ENCODE results near the gene PPID. TPM values are rescaled to one million over a fixed set of nuclear protein-coding genes. Genes with fewer than 3 reads are reported as not detected.
A peak's percentile ranks its signal among the peaks of the same experiment; 100 is the strongest.
"Not testable (repeated sequence)": the region's sequence is repeated elsewhere in the genome, so short reads cannot be mapped to it uniquely, and the experiment has no call there.

The PPID gene
- polyA plus RNA-seq, 4 donors = 28.4 to 91.3 (median 40.0) TPM

GRCh38 chr4:158726633-158727032, 3.4 kb upstream of the PPID start:
- no peaks in the 10 kb centered on the region for H3K9me3 ChIP-seq (ENCODE audit: control insufficient read depth in 2 of 2, insufficient read depth in 1 of 2, low read depth in 1 of 2, low read length in 1 of 2)
- H3K27ac ChIP-seq (ENCODE audit: low read depth in 1 of 3, low read length in 2 of 3) = no peak overlapping the region
- no peak for FAIRE-seq
- no peaks in the 10 kb centered on the region for H3K27me3 ChIP-seq (ENCODE audit: control insufficient read depth in 3 of 3, insufficient read depth in 3 of 3, low read length in 3 of 3)
- 80 to 93% (median 84%) methylated on average over 6 of the region's 6 CpGs for WGBS, 3 donors
- no peaks in the 10 kb centered on the region for H3K4me1 ChIP-seq (ENCODE audit: control insufficient read depth in 3 of 3, insufficient read depth in 2 of 3, low read depth in 1 of 3, low read length in 2 of 3)
- no peaks in the 10 kb centered on the region for H3K36me3 ChIP-seq (ENCODE audit: control insufficient read depth in 3 of 3, insufficient read depth in 2 of 3, low read depth in 1 of 3, low read length in 3 of 3)
- no peak for DNase-seq
- H3K4me3 ChIP-seq (ENCODE audit: low read depth in 1 of 3, low read length in 3 of 3) = no peak overlapping the region

- no peak for FAIRE-seq
- WGBS, 3 donors = 82 to 86% (median 83%) methylated on average over 4 of the region's 4 CpGs
Observed at GRCh38 chr4:158724637-158725036, 1.4 kb upstream of the PPID start.

GRCh38 chr4:158722291-158722916, 792 bp downstream of the PPID start:
- Histone ChIP-seq H3K9me3 (ENCODE audit: control insufficient read depth in 2 of 2, insufficient read depth in 1 of 2, low read depth in 1 of 2, low read length in 1 of 2) (no peaks in the 10 kb centered on the region), H3K36me3 (ENCODE audit: control insufficient read depth in 3 of 3, insufficient read depth in 2 of 3, low read depth in 1 of 3, low read length in 3 of 3) (peaks cover 8 to 15% (median 9%) of the 10 kb centered on the region in 3 donors), H3K4me3 (ENCODE audit: low read depth in 1 of 3, low read length in 3 of 3) (peak overlapping the region; percentile 69 to 80 (median 70)), H3K27me3 (ENCODE audit: control insufficient read depth in 3 of 3, insufficient read depth in 3 of 3, low read length in 3 of 3) (no peaks in the 10 kb centered on the region), H3K4me1 (ENCODE audit: control insufficient read depth in 3 of 3, insufficient read depth in 2 of 3, low read depth in 1 of 3, low read length in 2 of 3) (peaks cover 0 to 3% (median 0%) of the 10 kb centered on the region in 3 donors), H3K27ac (ENCODE audit: low read depth in 1 of 3, low read length in 2 of 3) (peak overlapping the region; percentile 71 to 94 (median 90))
- no peak for FAIRE-seq
- 2 to 8% (median 5%) methylated on average over 16 of the region's 16 CpGs for WGBS, 3 donors
- DNase-seq = peak; percentile 82 to 85

More at GRCh38 chr4:158724637-158725036, 1.4 kb upstream of the PPID start:
- peaks cover 2 to 4% (median 4%) of the 10 kb centered on the region in 3 donors for H3K36me3 ChIP-seq (ENCODE audit: control insufficient read depth in 3 of 3, insufficient read depth in 2 of 3, low read depth in 1 of 3, low read length in 3 of 3)
- no peak overlapping the region for H3K4me3 ChIP-seq (ENCODE audit: low read depth in 1 of 3, low read length in 3 of 3)
- no peaks in the 10 kb centered on the region for H3K27me3 ChIP-seq (ENCODE audit: control insufficient read depth in 3 of 3, insufficient read depth in 3 of 3, low read length in 3 of 3)
- no peaks in the 10 kb centered on the region for H3K9me3 ChIP-seq (ENCODE audit: control insufficient read depth in 2 of 2, insufficient read depth in 1 of 2, low read depth in 1 of 2, low read length in 1 of 2)
- H3K27ac ChIP-seq (ENCODE audit: low read depth in 1 of 3, low read length in 2 of 3) = no peak overlapping the region
- peaks cover 0 to 3% (median 0%) of the 10 kb centered on the region in 3 donors for H3K4me1 ChIP-seq (ENCODE audit: control insufficient read depth in 3 of 3, insufficient read depth in 2 of 3, low read depth in 1 of 3, low read length in 2 of 3)
- DNase-seq = no peak

- Histone ChIP-seq H3K27me3 (ENCODE audit: control insufficient read depth in 3 of 3, insufficient read depth in 3 of 3, low read length in 3 of 3) (no peaks in the 10 kb centered on the region), H3K27ac (ENCODE audit: low read depth in 1 of 3, low read length in 2 of 3) (peak overlapping the region in 1 of 3 donors; percentile 90), H3K4me3 (ENCODE audit: low read depth in 1 of 3, low read length in 3 of 3) (peak overlapping the region in 1 of 3 donors; percentile 80), H3K4me1 (ENCODE audit: control insufficient read depth in 3 of 3, insufficient read depth in 2 of 3, low read depth in 1 of 3, low read length in 2 of 3) (peaks cover 0 to 3% (median 0%) of the 10 kb centered on the region in 3 donors), H3K36me3 (ENCODE audit: control insufficient read depth in 3 of 3, insufficient read depth in 2 of 3, low read depth in 1 of 3, low read length in 3 of 3) (peaks cover 10 to 17% (median 13%) of the 10 kb centered on the region in 3 donors), H3K9me3 (ENCODE audit: control insufficient read depth in 2 of 2, insufficient read depth in 1 of 2, low read depth in 1 of 2, low read length in 1 of 2) (no peaks in the 10 kb centered on the region)
- DNase-seq (no peak), FAIRE-seq (peak; percentile 86)
- WGBS, 3 donors = 87 to 98% (median 93%) methylated on average over 1 of the region's 1 CpG
Observed at GRCh38 chr4:158721680-158722079, 1.5 kb downstream of the PPID start.

- WGBS, 3 donors = 37 to 76% (median 40%) methylated on average over 3 of the region's 3 CpGs
- no peak overlapping the region for H3K4me3 ChIP-seq (ENCODE audit: low read depth in 1 of 3, low read length in 3 of 3)
- H3K27ac ChIP-seq (ENCODE audit: low read depth in 1 of 3, low read length in 2 of 3) = no peak overlapping the region
- H3K36me3 ChIP-seq (ENCODE audit: control insufficient read depth in 3 of 3, insufficient read depth in 2 of 3, low read depth in 1 of 3, low read length in 3 of 3) = peaks cover 25% of the 10 kb centered on the region in 3 donors
- FAIRE-seq = no peak
- no peaks in the 10 kb centered on the region for H3K27me3 ChIP-seq (ENCODE audit: control insufficient read depth in 3 of 3, insufficient read depth in 3 of 3, low read length in 3 of 3)
- no peaks in the 10 kb centered on the region for H3K9me3 ChIP-seq (ENCODE audit: control insufficient read depth in 2 of 2, insufficient read depth in 1 of 2, low read depth in 1 of 2, low read length in 1 of 2)
- H3K4me1 ChIP-seq (ENCODE audit: control insufficient read depth in 3 of 3, insufficient read depth in 2 of 3, low read depth in 1 of 3, low read length in 2 of 3) = no peaks in the 10 kb centered on the region
- no peak for DNase-seq
Observed at GRCh38 chr4:158715802-158716201, 7.4 kb downstream of the PPID start.

GRCh38 chr4:158714937-158715336, 8.3 kb downstream of the PPID start:
- Histone ChIP-seq H3K9me3 (ENCODE audit: control insufficient read depth in 2 of 2, insufficient read depth in 1 of 2, low read depth in 1 of 2, low read length in 1 of 2) (no peaks in the 10 kb centered on the region), H3K27ac (ENCODE audit: low read depth in 1 of 3, low read length in 2 of 3) (no peak overlapping the region), H3K36me3 (ENCODE audit: control insufficient read depth in 3 of 3, insufficient read depth in 2 of 3, low read depth in 1 of 3, low read length in 3 of 3) (peaks cover 24 to 25% (median 25%) of the 10 kb centered on the region in 3 donors), H3K27me3 (ENCODE audit: control insufficient read depth in 3 of 3, insufficient read depth in 3 of 3, low read length in 3 of 3) (no peaks in the 10 kb centered on the region), H3K4me1 (ENCODE audit: control insufficient read depth in 3 of 3, insufficient read depth in 2 of 3, low read depth in 1 of 3, low read length in 2 of 3) (no peaks in the 10 kb centered on the region), H3K4me3 (ENCODE audit: low read depth in 1 of 3, low read length in 3 of 3) (no peak overlapping the region)
- DNase-seq = no peak
- FAIRE-seq = no peak
- WGBS, 3 donors = 85 to 95% (median 92%) methylated on average over 4 of the region's 4 CpGs

GRCh38 chr4:158712622-158713021, 10.6 kb downstream of the PPID start:
- not testable (repeated sequence) for H3K4me1 ChIP-seq (ENCODE audit: control insufficient read depth in 3 of 3, insufficient read depth in 2 of 3, low read depth in 1 of 3, low read length in 2 of 3); H3K27ac ChIP-seq (ENCODE audit: low read depth in 1 of 3, low read length in 2 of 3); DNase-seq; H3K9me3 ChIP-seq (ENCODE audit: control insufficient read depth in 2 of 2, insufficient read depth in 1 of 2, low read depth in 1 of 2, low read length in 1 of 2); H3K4me3 ChIP-seq (ENCODE audit: low read depth in 1 of 3, low read length in 3 of 3); FAIRE-seq; H3K27me3 ChIP-seq (ENCODE audit: control insufficient read depth in 3 of 3, insufficient read depth in 3 of 3, low read length in 3 of 3)
- WGBS, 3 donors = 94 to 97% (median 96%) methylated on average over 4 of the region's 4 CpGs
- H3K36me3 ChIP-seq (ENCODE audit: control insufficient read depth in 3 of 3, insufficient read depth in 2 of 3, low read depth in 1 of 3, low read length in 3 of 3) = peaks cover 17 to 23% (median 18%) of the 10 kb centered on the region in 3 donors

- Histone ChIP-seq H3K36me3 (ENCODE audit: control insufficient read depth in 3 of 3, insufficient read depth in 2 of 3, low read depth in 1 of 3, low read length in 3 of 3) (peaks cover 13 to 28% (median 16%) of the 10 kb centered on the region in 3 donors), H3K4me1 (ENCODE audit: control insufficient read depth in 3 of 3, insufficient read depth in 2 of 3, low read depth in 1 of 3, low read length in 2 of 3) (no peaks in the 10 kb centered on the region), H3K27ac (ENCODE audit: low read depth in 1 of 3, low read length in 2 of 3) (no peak overlapping the region), H3K9me3 (ENCODE audit: control insufficient read depth in 2 of 2, insufficient read depth in 1 of 2, low read depth in 1 of 2, low read length in 1 of 2) (no peaks in the 10 kb centered on the region), H3K4me3 (ENCODE audit: low read depth in 1 of 3, low read length in 3 of 3) (no peak overlapping the region), H3K27me3 (ENCODE audit: control insufficient read depth in 3 of 3, insufficient read depth in 3 of 3, low read length in 3 of 3) (no peaks in the 10 kb centered on the region)
- FAIRE-seq (no peak), DNase-seq (no peak)
- WGBS, 3 donors = 71 to 76% (median 75%) methylated on average over 1 of the region's 1 CpG
Observed at GRCh38 chr4:158710814-158711213, 12.4 kb downstream of the PPID start.

GRCh38 chr4:158704274-158704673, 18.9 kb downstream of the PPID start:
- DNase-seq = no peak
- no peaks in the 10 kb centered on the region for H3K27me3 ChIP-seq (ENCODE audit: control insufficient read depth in 3 of 3, insufficient read depth in 3 of 3, low read length in 3 of 3)
- no peak overlapping the region for H3K4me3 ChIP-seq (ENCODE audit: low read depth in 1 of 3, low read length in 3 of 3)
- 93 to 97% (median 95%) methylated on average over 4 of the region's 4 CpGs for WGBS, 3 donors
- no peaks in the 10 kb centered on the region for H3K9me3 ChIP-seq (ENCODE audit: control insufficient read depth in 2 of 2, insufficient read depth in 1 of 2, low read depth in 1 of 2, low read length in 1 of 2)
- H3K36me3 ChIP-seq (ENCODE audit: control insufficient read depth in 3 of 3, insufficient read depth in 2 of 3, low read depth in 1 of 3, low read length in 3 of 3) = peaks cover 0 to 24% (median 14%) of the 10 kb centered on the region in 3 donors
- H3K4me1 ChIP-seq (ENCODE audit: control insufficient read depth in 3 of 3, insufficient read depth in 2 of 3, low read depth in 1 of 3, low read length in 2 of 3) = no peaks in the 10 kb centered on the region
- H3K27ac ChIP-seq (ENCODE audit: low read depth in 1 of 3, low read length in 2 of 3) = no peak overlapping the region
- FAIRE-seq = no peak
